ENCODE results near the gene SCN8A.

SCN8A gene

GRCh38 chr12:51837286-51837685, 246.3 kb downstream of the SCN8A start:
- no peak for DNase-seq

- DNase-seq, result no peak
These were observed 247.0 kb downstream of the SCN8A start for GRCh38 chr12:51838036-51838435.

DNA sequence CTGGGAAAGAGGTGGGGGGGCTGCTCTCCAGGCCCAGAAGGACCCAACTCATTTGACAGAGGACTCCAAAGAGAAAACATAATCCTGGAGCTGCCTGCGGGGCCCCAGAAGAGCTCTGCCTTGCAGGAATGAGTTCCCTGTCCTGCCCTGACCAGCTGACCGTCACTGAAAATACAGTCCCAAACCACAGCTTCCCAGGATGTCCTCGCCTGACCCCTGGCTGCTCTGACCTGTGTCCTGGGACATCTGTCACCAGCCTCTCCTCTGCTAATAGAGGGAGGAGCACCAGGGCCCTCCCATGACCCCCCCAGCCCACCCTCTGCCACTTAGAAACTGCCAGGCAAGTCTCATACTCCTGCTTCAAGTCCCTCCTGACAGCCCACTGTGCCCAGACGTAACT, 247.7 kb downstream of the SCN8A start:
- DNase-seq, result no peak

DNA sequence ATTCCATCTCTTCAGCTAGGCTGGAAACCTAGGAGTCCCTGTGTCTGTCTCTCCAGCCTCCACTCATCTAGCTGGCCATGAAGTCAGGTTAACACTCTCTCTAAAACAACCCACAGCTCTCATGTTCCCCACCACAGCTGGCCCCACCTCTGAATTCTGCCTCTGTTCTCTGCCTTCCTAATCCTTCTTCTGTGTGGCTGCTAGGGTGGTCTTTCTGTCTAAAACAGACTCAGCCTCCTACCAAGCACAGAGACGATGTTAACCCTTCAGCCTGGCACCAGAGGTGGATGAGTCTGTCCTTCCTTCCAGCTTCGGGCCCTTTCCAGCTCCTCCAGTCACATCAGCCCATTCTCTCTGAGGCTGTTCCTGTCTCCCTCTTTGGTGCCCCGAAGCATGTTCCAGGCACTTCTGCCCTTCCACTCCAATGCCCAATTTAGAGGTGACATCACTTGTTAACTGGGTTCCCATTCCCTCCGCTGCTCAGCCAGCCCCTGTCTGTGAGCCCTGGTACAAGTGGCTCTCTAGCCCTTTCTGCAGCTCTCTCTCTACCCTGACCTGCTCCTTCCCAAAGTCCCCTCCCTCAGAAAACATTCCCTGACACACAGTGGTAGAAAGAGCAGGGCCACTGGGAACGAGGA, 248.4 kb downstream of the SCN8A start:
- no peak for DNase-seq

GRCh38 chr12:51840966-51841365, 249.9 kb downstream of the SCN8A start:
- no peak for DNase-seq

DNA sequence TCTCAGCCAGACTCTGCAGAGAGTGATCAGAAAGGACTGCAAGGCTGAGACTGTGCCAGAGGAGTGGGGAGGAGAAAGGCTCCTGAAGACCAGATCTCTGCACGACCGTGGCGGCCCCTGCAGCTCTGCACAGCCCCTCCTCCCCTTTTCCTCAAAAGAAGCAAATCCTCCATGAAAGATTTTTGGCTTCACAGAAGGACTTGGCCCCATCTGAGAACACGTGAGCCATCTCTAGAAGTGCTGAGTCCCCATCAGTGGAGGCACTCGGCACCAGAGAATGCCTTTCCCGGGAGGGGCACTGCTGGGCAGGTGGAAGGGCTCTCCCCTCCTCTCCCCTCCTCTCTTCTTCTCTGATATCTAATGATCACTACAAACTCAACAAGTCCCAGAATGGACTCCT, 250.7 kb downstream of the SCN8A start:
- DNase-seq, result no peak

DNA sequence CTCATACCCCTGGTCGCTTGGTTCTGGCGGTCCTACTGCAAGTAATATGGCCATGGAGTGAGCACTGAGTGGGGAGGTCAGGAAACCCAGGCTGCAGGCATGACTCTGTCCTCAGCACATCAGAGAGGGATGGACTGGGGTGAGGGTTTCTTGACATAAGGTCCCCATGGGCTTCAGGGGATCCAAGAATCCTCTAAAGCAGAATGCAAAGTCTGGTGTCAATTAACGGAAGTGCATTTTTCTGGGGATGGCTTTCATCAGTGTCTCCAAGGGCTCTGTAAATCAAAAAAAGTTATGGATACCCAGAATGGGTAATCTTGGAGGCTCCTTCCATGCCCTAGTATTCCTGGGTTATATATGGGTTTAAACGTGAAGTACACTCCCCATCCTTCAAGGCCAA, 253.8 kb downstream of the SCN8A start:
- DNase-seq, result no peak

DNA sequence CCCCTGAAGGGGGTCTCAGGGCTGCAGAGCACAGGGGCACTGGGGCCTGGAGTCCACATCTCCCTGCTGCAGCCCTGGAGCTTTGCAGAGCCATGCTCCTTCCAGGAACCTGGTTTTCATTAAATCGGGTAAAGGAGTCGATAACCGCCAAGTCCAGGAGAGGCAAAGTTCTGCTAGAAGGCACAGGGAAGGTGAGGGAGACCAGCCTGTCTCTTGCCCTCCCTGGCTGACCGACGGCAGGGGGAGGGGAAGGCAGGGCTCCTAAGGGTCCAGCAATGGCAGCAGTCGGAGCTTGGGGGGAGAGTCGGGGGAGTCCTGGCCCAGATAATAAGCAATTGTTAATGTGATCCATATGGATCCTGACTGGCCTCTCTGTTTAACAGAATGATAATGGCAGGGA, 254.4 kb downstream of the SCN8A start:
- DNase-seq, result no peak

GRCh38 chr12:51846271-51846691, 255.2 kb downstream of the SCN8A start:
- DNase-seq, result no peak

- no peak for DNase-seq
These were observed 256.0 kb downstream of the SCN8A start for GRCh38 chr12:51846911-51847642.

GRCh38 chr12:51847643-51848325, 256.8 kb downstream of the SCN8A start:
- no peak for DNase-seq

GRCh38 chr12:51848326-51848727, 257.3 kb downstream of the SCN8A start, which contains the start of gene FIGNL2:
TSS of gene FIGNL2 (minus strand) at chr12:51848718. CDS start at chr12:51822413, 26,305 bp downstream.
- no peak for DNase-seq

GRCh38 chr12:51848841-51849735, 258.1 kb downstream of the SCN8A start:
- DNase-seq, result no peak

DNA sequence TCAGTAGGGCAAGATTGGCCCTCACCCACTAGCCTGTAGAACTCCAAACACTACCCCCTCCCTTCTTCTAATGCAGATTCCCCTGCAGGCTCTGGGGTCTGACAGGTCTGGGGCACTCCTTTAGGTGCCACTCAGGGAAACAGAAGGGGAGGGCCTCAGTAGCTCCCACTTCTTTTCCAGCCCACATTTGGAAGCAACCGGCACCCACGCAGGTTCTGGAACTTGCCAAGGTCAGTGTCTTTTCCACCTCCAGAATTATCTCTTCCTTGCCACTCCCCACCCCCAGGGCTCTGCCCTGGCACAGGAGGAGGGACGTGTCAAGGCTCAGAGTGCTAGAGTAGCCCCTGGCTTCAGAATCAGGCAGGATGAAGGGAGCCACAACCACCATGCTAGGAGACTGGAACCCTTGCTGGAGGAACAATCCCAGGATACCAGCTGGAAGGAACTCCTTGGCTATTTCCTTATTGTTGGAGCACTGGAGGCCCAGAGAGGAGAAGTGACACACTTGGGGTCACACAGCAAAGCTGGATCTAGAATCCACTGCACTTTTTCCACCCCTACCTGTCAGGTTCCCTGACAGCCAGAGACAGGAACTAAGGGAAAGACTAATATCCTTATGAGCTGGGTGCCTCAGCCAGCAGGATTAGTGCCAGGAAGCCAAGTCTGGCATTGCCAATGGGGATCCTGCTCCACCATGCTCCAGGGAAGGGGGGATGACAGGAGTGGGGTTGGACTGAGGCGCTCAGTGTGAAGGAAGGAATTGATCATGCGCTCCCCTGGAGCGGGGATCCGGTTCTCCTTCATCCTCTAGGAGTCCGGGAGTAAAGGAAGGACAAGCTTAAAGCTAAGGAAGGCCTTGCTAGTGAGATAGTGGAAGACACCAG, 259.3 kb downstream of the SCN8A start:
- no peak for DNase-seq

- DNase-seq, result no peak
These were observed 259.9 kb downstream of the SCN8A start for GRCh38 chr12:51850965-51851299.

GRCh38 chr12:51851413-51852124, 260.5 kb downstream of the SCN8A start:
- no peak for DNase-seq

- no peak for DNase-seq
These were observed 261.5 kb downstream of the SCN8A start for GRCh38 chr12:51852404-51853137.

GRCh38 chr12:51855586-51856428, 264.8 kb downstream of the SCN8A start:
- DNase-seq, result no peak

DNA sequence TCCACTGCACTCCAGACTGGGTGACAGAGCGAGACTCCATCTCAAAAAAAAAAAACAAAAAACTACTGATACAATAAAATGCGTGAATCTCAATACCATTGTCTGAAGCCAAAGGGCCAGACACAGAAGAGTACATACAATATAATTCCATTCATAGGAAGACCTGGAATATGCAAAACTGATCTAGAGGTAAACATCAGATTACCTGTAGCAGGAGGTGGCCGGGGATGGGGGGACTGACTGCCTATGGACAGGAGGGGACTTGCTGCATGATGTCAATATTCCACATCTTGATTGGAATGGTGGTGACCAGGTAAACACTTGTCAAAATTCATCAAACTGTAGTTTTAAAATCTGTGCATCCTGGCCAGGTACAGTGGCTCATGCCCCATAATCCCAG, 270.0 kb downstream of the SCN8A start:
- no peak for DNase-seq

All from NCI-H1436 treated with DMSO at 0.1 percent for 48 hours (cell line).